ENCODE data around the gene DAB2.

The DAB2 gene

DNA sequence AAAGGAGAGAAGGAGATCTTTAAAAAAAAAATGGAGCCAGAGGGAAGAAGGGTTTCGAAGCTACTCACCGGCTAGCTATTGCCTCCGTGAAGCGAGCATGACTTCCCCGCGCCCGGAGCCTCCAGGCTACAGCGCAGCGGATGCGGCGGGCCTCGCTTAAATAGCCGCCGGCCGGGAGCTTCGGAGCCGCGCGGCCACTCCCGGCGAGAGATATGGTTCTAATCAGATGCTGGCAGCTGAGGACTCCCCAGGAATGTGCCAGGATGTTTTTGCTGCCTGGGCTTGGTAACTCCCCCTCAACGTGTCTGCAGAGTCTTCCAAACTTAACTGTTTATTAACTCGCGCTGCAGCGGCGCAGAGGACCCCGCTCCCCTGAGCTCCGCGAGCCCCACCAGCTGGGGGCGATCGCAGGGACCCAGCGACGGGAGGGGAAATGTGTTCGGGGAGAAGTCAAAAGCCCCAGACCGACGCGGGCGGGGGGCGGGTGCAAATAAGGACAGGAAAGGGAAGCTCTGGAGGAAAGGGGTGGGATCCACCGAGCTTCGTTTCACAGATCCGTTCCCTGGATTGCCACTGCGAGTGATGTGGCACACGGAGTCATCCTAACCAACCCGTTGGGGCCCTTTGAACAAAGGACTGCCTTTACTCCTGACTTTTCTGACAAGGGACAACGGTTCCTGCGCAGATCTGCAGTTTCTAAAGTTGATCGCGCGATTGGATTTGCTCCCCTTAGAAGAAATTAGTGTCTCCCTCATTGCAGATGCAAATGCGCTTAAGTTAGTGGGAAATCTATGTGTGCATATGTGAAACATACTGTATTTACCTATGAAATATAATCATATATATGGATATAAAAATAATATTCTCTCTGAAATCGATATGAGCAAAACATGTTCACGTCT lies at the start of gene DAB2:
Gene DAB2, minus strand, starts transcription at position 245 of the 902 bp plus-strand sequence. CDS start 30,660 bp downstream, outside the sequence.
- DNase-seq, result peak; percentile 58

DNA sequence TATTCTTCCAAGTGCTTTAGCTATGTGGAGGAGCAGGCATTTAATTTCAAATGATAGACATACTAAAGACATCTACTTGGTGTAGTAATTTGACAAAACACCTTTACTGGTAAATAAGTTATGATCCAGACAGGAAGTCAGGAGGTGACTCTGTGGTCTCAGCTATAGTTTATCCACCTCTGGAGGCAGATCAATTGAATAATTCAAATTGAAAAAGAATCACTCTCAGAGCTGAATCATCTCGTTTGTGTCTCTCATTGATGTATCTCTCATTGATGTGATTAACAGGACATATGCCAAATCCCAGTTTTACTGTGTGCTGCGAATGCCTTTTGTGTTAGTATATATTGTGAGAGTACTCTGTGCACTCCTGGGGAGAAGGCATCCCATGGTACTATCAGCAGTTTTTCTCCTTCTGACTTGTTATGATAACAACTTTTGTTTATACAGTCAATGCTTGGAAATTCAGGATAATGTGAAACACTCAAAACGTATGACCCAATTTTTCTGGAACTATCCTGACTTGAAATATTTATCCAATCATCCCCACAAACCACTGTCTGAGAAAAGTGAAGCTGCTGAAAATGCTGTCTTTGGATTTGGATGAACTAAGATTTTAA lies 48.5 kb upstream of the DAB2 start:
- DNase-seq, result no peak

DNA sequence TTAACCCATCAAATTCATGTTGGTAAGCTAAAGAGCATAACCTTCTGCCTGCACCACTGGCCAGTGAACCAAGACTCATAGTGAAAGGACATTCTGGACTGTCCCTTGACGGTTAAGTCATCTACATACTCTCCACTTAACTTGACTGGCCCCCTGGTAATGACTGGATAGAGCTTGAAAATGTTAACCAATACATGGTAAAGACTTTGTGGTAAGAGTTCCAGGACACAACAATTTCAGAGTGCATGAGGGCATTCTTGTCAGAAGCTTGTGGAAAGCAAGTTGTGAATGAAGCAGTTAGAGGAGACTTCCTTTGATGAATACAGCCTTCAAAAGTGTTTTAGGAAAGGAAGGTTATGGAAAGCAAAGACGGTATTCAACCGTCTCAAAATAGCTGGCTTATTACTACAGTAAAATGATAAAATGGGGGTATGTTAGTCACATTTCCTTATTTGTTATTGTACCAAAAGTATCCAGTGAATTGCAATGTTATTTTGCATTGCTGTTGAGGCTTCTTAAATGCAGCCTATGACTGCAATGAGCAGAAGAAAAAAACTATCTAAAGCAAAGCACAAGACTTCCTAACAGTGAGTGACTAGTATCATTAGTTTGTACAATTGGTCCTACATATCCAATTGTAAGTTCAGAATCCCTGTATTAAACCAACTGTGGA lies 47.2 kb upstream of the DAB2 start:
- DNase-seq, result no peak

DNA sequence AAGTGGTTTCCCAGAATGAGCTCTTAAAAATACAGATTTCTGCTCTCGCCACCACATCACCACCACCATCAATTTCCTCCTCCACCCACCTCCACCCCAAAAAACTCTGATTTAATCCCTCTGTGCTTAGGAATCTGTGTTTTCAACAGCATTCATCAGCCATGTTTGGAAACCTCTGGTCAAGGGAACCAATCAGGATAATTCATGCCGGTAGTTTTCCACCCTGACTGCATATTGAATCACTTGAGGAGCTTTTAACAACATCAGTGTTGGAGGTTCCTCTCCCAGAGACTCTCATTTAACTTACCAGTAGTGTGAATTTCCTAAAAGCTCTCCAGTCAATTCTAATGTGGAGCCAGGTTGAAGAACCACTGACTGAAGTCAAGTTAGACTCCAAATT lies 46.0 kb upstream of the DAB2 start:
- DNase-seq, result no peak

DNA sequence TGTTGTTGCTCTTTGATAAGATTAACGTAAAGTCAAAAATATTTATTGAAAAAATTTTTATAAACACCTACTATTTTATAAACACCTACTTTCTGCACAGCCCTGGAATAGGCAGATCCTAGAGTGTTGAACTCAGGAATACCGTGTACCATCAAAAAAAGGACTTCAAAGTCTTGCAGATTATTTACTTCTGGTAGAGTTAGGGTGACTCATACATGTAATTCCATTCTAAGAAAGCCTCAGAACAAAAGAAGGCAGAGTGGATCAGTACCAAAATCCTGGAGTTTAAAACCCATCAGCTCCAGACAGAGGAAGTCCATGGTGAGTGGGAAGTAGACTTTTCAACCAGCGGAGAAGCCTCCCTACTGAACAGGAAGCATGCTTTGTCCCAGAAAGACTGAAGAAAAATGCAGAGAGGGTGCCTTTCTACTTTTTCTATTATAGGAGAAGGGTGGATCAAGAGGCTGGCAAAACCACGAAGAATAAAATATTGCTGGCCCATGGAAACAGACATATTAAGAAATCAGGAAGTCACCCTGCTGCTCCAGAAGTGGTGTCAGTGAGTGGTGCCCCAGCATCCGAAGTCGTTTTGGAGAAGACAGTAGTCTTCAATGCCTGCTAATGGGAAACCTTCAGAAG lies 45.1 kb upstream of the DAB2 start:
- DNase-seq, result no peak

DNA sequence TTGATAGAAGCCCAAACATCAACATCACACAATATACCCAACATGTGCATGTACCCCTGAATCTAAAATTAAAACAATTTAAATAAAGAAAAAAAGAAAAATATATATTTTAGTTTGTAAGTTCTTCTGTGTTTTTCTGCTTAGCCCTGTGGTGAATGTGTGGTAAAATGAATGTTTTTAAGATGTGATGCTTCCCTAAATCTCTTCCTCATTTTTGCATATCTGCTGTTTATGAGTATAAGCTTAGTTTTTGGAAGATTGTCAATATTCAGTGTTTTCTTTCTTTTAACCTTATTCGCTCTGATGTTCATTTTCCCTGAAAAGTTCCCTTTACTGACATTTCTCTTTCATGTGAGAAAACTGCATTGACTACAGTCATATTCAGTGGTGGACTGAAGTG lies 44.4 kb upstream of the DAB2 start:
- no peak for DNase-seq

DNA sequence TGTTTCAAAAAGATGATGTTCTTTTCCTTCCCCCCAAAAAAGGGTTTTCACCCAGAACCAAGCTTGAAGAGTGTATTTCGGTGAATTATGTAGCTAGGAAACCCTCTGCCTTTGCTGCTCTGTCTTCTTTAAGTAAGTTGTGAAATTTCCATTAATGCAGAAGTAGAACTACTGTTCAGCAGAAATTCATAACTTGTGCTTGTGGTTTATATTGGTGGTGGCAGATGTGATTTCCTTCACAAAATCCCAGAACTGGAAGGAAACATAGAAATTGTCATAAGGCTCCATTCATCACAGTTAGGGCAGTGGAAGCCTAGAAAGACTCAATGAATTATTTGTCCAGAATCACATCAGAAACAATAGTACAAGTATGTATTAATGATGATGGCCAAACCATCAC lies 42.1 kb upstream of the DAB2 start:
- no peak for DNase-seq

DNA sequence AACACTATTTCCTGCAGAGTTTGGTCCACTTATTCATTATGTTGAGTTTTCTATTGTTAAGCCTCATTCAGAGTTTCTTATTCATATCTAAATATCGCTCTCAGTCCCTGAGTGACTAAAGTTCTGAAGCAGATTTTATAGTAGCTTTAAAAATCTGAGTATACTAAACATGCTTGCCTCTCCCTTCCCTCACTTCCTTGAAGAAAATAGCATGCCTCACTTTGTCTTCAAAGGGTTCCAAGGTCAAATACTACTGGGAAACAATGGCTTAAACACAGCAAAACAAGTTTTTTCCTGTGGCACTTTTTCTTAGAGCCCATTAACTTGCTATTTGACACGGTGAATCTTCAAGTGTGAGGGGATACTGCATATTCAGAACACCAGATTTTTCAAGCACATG lies 41.1 kb upstream of the DAB2 start:
- no peak for DNase-seq

DNA sequence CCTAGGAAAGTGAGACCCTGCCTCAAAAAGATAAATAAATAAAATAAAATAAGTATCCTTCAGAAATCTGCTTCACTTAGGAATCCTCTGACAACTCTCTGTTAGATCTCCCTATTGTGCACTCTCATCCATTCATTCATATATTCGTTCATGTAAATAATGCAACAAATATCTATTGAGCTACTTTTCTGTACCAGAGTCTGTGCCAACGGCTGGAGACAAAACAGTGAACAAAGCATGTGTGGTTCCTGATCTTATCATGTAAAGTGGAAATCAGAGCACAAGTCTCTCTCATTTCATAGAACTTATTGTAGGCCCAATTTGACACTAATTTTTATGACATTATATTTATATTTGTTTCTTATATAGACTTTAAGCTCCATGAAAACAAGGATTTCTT lies 40.3 kb upstream of the DAB2 start:
- no peak for DNase-seq

DNA sequence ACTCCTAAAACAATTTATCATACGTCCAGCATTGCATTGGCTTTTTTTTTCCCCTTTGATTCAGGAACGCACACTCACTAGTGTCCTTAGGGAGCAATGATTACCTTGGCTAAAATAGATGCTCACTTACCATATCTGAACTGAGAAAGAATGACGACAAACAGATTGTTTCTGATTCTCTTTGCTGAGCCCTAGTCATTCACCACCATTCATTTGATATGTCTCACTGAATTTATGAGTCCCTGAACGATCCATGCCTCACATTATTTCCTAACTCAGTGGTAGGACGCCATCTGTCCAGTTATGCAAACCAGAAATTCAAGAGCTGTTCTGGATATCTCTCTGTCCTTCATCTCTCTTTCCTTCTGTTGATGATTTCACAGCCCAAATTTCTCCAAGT lies 39.3 kb upstream of the DAB2 start:
- DNase-seq, result no peak

DNA sequence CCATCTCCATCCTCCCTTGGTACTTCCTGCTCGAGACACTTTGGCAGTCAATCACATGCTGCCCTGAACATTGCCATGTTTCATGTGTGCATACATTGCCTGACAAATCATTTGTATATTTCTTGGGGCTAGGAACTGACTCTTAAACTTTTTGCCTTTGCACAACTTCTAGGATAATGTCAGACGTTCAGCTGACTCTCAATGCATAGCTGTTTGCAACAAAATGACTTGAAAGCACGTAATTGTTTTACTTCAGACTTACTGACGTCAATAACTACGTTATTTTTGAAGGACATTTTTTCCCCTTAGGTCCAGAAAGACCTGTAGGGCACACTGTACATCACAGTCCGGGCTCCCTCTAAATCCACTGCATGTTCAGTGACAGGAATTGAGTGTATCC lies 37.4 kb upstream of the DAB2 start:
- no peak for DNase-seq

DNA sequence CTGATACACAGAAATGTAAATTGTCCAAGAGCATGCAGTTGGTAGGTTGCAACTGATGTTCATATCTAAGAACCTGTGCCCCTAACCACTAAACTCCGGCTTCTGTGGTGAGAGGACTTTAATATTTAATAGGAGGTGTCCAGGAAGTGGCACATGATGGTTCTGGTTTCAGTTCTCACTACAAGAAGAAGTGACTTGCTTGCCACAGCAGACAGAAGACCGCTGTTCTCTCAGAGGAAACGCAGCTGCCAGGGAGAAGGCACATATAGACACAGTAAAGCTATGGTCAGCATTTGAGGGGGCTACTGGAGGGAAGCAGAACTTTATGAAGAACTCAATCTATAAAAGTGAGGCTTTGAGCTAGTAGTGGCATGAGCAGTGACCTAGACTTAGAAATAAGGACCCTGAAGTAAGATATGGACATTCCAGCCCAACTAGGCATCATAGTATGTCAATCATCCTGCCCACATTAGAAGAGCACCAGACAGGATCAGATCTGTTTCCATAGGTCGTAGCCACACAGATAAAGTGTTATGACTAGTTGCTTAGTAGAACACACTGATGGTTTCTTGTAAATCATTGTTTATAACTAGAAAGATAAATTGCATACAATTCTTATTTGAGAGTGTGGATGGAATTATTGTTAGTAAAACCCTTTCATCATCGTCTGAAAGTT lies 36.4 kb upstream of the DAB2 start:
- no peak for DNase-seq

DNA sequence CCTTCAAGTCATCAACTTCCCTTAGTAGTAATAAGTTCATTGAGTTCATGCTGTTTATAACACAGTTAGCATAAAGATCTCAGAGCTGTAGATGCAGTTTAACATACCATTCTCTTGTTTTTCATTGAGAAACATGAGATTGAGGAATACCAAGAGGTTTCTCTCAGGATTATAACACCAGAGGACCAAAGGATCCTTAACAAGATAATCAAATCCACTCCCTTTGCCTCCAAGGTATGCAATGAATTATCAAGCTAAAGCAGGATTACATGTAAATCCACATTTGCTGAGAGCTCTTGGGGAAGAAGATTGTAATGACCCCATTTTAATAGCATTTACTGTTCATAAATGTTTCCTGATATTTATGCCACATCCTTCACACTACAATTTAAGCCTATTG lies 35.1 kb upstream of the DAB2 start:
- DNase-seq, result no peak

DNA sequence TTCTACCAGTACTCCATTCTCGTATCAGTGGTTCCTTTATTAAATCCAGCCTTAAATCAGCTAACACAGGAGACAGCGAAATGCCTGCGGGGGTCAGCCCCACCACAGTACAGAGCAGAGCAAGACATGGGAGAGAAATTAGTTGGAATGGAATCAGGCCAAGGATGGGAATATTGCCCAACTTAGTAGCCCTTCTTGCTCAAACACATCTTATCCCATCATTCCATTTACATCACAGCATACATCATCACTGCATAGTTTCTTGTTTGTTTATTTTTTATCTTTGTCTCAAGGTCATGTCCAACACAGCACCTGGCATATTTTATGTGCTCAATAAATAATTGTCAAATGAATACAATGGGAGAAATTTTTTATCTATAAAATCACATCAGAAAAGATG lies 34.3 kb upstream of the DAB2 start:
- DNase-seq, result no peak

DNA sequence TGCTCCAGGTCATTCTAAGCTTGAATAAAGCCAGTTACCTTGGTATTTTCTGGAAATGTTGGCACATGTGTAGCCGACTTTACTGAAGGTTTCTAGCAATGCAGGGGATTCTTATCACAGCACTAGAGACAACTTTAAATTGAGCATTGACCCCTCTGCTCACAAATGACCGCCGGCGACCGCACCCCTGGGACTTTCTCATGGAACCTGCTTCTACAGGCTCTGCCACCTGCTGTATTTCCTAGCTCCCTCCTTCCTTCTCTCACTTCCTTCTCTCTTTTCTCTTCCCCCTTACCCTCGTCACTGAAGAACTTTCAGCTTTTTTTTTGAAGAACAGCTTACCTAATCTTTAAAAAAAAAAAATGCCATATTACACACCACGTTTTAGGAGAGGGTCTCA lies 30.9 kb upstream of the DAB2 start:
- DNase-seq, result no peak

DNA sequence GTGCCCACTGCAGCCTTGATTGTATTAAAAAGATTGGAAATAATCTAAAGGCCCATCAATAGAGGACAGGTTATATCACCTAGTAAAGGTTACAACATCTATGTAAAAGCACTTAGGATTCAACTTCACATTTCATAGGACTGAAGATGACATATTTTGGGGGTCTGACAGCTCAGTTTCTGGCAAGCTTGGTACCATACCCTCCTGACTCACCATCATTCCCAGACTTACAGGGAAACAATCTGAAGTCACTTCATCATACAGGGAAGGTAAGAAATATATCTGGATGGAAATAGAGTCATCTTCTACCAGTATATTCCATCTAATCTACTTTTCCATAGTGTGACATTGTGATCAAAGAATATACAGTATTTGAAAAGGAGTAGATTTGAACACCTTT lies 28.8 kb upstream of the DAB2 start:
- no peak for DNase-seq

DNA sequence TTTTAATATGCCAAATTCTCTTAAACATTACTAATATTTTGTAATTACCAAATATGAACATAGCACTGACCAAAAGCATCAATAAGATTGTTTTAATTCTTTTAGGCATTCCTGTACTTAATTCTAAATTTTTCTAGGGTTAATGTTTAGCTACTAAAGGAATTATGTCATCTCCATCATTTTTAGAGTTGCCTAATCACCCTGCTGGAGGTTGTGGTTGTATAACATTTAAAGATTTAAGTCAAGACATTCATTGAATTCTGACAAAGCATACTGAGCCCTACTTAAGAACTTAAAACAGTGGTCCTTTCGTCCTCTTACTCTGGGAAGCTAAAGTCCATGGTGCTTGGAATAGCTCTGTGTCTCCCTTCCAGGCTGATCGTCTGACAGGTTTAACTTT lies 28.1 kb upstream of the DAB2 start:
- no peak for DNase-seq

DNA sequence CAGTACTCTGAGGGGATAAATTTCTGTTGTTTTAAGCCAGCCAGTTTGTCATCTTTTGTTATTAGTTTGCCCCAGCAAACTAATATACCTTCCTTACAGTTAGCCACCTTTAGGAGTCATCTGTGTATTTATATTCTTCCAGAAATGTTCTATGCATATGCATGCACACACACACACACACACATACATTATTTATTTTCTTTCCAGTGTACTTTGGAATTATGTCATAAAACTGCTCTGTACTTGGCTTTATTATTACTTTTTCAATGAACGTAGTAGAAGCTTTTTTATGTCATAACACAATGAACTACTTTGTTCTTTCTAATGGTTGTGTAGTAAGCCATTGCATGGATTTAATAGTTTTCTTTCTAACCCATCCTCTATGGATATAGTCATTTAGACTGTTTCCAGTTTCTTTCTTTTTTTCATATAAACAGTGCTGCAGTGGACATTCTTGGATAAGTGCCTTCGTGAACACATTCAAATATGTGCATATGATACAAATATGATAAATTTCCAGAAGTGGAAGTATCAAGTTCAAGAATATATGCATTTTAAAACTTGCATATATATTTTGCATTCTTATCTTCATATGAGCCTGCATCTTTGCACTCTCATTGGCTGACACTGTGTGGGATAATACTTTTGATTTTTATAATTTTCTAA lies 26.6 kb upstream of the DAB2 start:
- no peak for DNase-seq

DNA sequence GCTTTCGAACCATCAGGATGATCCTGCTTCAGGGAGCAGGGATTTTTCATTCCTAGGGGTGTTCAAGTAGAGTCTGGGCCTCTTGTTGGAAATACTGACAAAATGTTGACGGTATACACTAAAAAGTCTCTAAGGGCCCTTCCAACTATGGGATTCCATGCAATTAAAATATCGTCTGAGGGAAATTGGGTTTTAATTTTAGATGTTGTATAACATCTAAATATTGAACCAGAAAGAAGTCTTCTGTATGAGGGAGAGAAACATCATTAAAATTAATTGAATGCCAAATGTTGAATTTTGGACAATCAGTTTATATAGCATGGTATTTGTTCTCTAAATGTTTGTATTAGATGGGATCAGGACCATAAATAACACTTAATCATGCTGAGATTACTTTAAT lies 25.7 kb upstream of the DAB2 start:
- no peak for DNase-seq

DNA sequence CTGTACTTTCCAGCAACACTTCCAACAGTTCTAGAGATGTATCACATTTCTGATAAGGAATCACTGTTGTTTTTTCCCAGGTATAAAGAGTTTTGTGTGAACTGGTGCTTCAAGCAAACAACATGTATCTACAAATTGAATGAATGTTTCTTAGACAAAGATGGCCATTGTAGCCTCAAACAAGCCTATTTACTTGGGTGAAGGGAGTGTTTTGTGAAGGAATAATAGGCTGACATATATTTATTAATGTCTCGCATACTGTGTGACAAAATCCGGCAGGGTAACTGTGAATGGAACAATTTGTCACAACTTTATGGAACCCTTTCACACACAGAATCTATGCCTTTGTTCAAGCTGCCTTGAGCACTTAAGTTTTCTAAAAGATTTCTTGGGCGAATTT lies 24.8 kb upstream of the DAB2 start:
- no peak for DNase-seq

DNA sequence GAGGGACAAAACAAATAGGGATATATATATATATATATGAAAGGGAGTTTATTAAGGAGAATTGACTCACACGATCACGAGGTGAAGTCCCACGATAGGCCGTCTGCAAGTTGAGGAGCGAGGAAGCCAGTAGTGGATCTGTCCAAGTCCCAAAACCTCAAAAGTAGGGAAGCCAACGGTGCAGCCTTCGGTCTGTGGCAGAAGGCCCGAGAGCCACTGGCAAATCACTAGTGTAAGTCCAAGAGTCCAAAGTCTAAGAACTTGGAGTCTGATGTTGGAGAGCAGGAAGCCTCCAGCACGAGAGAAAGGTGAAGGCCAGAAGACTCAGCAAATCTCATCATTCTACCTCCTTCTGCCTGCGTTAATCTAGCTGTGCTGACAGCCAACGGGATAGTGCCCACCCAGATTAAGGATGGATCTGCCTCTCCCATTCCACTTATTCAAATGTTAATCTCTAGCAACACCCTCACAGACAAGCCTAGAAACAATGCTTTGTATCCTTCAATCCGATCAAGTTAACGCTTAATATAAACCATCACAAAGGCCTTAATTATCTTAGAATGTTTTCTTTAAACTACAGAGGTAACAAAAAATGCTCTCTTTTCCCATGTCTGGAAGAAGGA lies 23.8 kb upstream of the DAB2 start:
- no peak for DNase-seq

DNA sequence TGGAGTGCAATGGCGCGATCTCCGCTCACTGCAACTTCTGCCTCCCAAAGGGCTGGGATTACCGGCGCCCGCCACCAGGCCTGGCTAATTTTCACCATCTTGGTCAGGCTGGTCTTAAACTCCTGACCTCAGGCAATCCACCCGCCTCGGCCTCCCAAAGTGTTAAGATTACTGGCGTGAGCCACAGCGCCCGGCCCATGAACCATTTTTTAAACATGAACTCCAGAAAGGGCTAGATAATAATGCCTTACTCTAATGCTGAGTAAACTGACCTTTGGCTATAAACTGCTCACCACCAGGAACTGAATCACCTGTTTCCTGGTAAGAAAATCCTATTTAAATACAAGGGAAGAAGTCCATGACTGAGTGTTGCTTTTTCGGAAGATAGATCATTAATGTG lies 23.2 kb upstream of the DAB2 start:
- DNase-seq, result no peak

Data from NCI-H69 (cell line).